GM21737 (cell line): ENCODE data around the gene BLCAP.
"Not testable (repeated sequence)": the region's sequence is repeated elsewhere in the genome, so short reads cannot be mapped to it uniquely, and the experiment has no call there.

Experiments used
- ATAC-seq: cut with Tn5 transposase; IDR thresholded peaks from one replicate; pipeline ENCODE4 v1.9.1; 2021; ENCODE audit warnings: mild to moderate bottlenecking, moderate library complexity; ENCODE audit not compliant: unreplicated experiment

BLCAP gene

GRCh38 chr20:37527638-37528445 lies at the start of gene BLCAP:
BLCAP (minus strand) TSS chr20:37527876; CDS start chr20:37519174, 8,702 bp downstream.
- ATAC-seq: peak; percentile 60

GRCh38 chr20:37577436-37577835 lies 49.8 kb upstream of the BLCAP start:
- not testable (repeated sequence) for ATAC-seq

- ATAC-seq: no peak
These were observed 49.2 kb upstream of the BLCAP start for GRCh38 chr20:37576911-37577310.

GRCh38 chr20:37575884-37576283 lies 48.2 kb upstream of the BLCAP start:
- no peak for ATAC-seq

- ATAC-seq: no peak
These were observed 46.7 kb upstream of the BLCAP start for GRCh38 chr20:37574199-37574890.

- ATAC-seq: no peak
These were observed 46.0 kb upstream of the BLCAP start for GRCh38 chr20:37573626-37574198.

- ATAC-seq: no peak
These were observed 43.4 kb upstream of the BLCAP start for GRCh38 chr20:37571033-37571432.

GRCh38 chr20:37570419-37570818 lies 42.7 kb upstream of the BLCAP start:
- ATAC-seq: no peak

GRCh38 chr20:37567671-37568588 lies 40.3 kb upstream of the BLCAP start:
- ATAC-seq: no peak

- no peak for ATAC-seq
These were observed 39.6 kb upstream of the BLCAP start for GRCh38 chr20:37567331-37567665.

- ATAC-seq: no peak
These were observed 39.1 kb upstream of the BLCAP start for GRCh38 chr20:37566590-37567330.

GRCh38 chr20:37565134-37565811 lies 37.6 kb upstream of the BLCAP start:
- no peak for ATAC-seq

GRCh38 chr20:37564388-37565133 lies 36.9 kb upstream of the BLCAP start:
- ATAC-seq: no peak

GRCh38 chr20:37564016-37564387 lies 36.3 kb upstream of the BLCAP start:
- ATAC-seq: no peak

- no peak for ATAC-seq
These were observed 35.2 kb upstream of the BLCAP start for GRCh38 chr20:37562695-37563480.

- no peak for ATAC-seq
These were observed 33.0 kb upstream of the BLCAP start for GRCh38 chr20:37560629-37561028.

GRCh38 chr20:37559312-37560027 lies 31.8 kb upstream of the BLCAP start:
- no peak for ATAC-seq

GRCh38 chr20:37558779-37559178 lies 31.1 kb upstream of the BLCAP start:
- ATAC-seq: no peak
